HG03521 (cell line): Measurements from ENCODE around the gene CDKN1B.
A peak's percentile ranks its signal among the peaks of the same experiment; 100 is the strongest.

ENCODE experiments used
- ATAC-seq: cut with Tn5 transposase; IDR thresholded peaks from one replicate; pipeline ENCODE4 v1.9.1; 2021; ENCODE audit warnings: mild to moderate bottlenecking, moderate library complexity; ENCODE audit not compliant: unreplicated experiment

The CDKN1B gene

GRCh38 chr12:12716793-12717585 lies at the start of gene CDKN1B:
CDKN1B (plus strand) TSS chr12:12717368; CDS start chr12:12717840, 472 bp downstream.
- ATAC-seq = peak; percentile 50

GRCh38 chr12:12668005-12668404 lies 49.2 kb upstream of the CDKN1B start:
- no peak for ATAC-seq

- no peak for ATAC-seq
Measured at GRCh38 chr12:12669020-12669419, 48.1 kb upstream of the CDKN1B start.

- ATAC-seq = no peak
Measured at GRCh38 chr12:12671850-12672660, 45.1 kb upstream of the CDKN1B start.

GRCh38 chr12:12673296-12673695 lies 43.9 kb upstream of the CDKN1B start:
- no peak for ATAC-seq

- ATAC-seq = no peak
Measured at GRCh38 chr12:12676605-12677004, 40.6 kb upstream of the CDKN1B start.

GRCh38 chr12:12681061-12681765 lies 36.0 kb upstream of the CDKN1B start:
- ATAC-seq = no peak

- ATAC-seq = no peak
Measured at GRCh38 chr12:12682284-12682683, 34.9 kb upstream of the CDKN1B start.

GRCh38 chr12:12683136-12683697 lies 34.0 kb upstream of the CDKN1B start:
- no peak for ATAC-seq

GRCh38 chr12:12683725-12684124 lies 33.4 kb upstream of the CDKN1B start:
- ATAC-seq = no peak

- ATAC-seq = no peak
Measured at GRCh38 chr12:12684375-12685106, 32.6 kb upstream of the CDKN1B start.

- ATAC-seq = no peak
Measured at GRCh38 chr12:12685305-12685704, 31.9 kb upstream of the CDKN1B start.

- ATAC-seq = no peak
Measured at GRCh38 chr12:12686472-12686871, 30.7 kb upstream of the CDKN1B start.

- ATAC-seq = no peak
Measured at GRCh38 chr12:12686925-12687324, 30.2 kb upstream of the CDKN1B start.

GRCh38 chr12:12689647-12690300 lies 27.4 kb upstream of the CDKN1B start:
- ATAC-seq = no peak

- ATAC-seq = no peak
Measured at GRCh38 chr12:12691549-12691948, 25.6 kb upstream of the CDKN1B start.

GRCh38 chr12:12693111-12693671 lies 24.0 kb upstream of the CDKN1B start:
- no peak for ATAC-seq

- peak; percentile 61 for ATAC-seq
Measured at GRCh38 chr12:12696562-12697383, 20.4 kb upstream of the CDKN1B start.

- ATAC-seq = no peak
Measured at GRCh38 chr12:12699345-12699744, 17.8 kb upstream of the CDKN1B start.
